Embryonic facial prominence (tissue), 1 donor: ENCODE measurements around the gene SLCO4A1.
"Not testable (repeated sequence)": the region's sequence is repeated elsewhere in the genome, so short reads cannot be mapped to it uniquely, and the experiment has no call there.

Source experiments
- DNase-seq: peaks from one replicate; pipeline ENCODE4 v3.0.0-alpha.2; 2016; ENCODE audit errors: extremely low spot score

Gene SLCO4A1

DNA sequence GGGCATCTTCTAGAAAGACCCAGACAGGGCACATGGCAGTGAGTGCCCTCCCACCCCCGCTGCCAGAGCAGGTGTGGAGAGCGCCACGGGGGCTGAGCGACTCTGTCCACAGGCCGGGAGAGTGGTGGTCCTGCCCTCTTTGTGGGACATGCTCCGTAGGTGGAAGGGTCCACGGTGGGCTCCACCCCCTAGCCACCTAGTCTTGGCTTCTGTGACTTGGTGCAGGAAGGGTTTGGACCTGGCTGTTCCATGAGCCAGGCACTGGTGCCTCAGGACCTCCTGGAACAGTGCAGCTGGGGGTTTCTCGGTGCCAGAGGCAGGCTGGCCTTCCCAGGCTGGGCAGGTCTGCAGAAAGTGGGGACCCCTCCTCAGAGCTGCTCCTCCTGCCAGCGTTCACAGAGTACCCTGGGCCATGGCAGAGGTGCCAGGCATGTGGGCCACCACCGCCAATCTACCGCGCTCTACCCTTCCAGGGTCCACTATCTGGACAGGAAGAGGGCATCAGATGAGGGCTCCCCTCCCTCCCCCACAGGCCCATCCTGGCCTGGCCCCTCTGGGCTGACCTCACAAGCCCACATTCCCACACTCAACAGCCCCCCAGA is 23.0 kb downstream of the SLCO4A1 start:
- DNase-seq = no peak

DNA sequence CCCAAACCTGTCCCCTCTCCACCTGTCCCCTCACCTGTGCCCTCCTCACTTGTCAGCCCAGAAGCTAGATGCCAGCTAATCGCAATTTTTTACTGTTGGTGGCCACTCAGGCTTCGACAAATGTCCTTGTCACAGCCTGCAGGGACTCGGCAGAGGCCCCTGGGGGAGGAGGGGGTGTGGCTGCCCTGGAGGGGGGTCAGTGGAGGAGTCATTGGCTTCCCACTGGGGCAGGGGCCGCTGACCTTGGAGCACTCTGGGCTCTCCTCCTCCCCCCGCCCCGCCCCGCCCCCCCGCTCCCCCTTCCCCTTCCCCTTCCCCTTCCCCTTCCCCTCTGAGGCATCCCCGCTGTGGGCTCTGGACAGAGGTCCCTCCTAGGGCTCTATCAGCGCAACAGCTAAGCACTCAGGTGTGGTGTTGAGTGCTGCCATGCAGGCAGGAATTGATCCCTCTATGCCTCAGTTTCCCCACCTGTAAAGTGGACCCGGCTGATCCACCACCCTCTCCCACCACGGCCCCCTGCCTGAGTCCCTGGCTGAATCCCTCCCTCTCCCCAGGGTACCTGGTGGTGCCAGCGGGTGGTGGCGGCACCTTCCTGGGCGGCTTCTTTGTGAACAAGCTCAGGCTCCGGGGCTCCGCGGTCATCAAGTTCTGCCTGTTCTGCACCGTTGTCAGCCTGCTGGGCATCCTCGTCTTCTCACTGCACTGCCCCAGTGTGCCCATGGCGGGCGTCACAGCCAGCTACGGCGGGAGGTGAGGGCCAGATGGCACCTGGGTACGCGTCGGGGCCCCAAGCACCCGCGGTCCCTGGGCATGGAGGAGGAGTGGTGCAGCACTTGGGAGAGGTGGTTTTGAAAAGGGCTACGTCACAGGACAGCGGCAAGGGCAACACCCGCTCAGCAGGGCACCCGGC is 23.8 kb downstream of the SLCO4A1 start:
- no peak for DNase-seq

DNA sequence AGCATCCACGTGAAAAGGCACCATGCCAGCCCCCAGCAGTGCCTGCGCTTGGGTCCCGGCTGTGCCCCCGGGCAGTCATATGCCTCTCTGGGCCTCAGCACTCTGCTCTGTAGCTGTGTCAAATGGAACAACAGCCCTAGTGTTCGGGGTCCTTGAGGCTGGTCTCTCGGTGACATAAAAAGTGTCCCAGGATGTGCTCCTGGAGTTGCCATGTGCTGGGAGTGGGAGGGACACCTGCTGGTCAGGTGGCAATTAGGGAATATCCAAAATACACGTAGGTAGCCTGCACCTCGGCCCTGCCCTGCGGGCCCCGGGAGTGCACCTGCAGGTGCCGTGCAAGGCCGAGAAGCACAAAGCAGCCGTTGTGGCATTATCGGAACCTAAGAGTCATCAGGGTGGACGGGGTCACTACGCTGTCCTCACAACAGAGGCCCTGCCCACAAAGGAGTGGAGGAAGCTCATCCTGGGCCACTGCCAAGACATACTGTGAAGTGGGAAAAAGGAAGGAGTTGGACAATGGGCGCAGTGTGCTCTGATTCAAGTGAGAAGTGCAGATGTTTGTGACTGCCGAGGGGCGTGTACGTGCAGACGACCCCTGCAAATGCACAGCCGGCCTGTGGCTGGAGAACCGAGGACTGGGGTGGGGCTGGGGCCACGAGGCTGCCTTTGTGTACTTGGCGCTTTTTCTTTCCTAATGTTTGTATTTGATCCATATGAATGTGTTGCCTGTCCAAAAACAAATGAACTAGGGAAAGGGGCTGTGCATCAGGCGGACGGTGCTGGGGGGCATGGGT is 24.6 kb downstream of the SLCO4A1 start:
- no peak for DNase-seq

DNA sequence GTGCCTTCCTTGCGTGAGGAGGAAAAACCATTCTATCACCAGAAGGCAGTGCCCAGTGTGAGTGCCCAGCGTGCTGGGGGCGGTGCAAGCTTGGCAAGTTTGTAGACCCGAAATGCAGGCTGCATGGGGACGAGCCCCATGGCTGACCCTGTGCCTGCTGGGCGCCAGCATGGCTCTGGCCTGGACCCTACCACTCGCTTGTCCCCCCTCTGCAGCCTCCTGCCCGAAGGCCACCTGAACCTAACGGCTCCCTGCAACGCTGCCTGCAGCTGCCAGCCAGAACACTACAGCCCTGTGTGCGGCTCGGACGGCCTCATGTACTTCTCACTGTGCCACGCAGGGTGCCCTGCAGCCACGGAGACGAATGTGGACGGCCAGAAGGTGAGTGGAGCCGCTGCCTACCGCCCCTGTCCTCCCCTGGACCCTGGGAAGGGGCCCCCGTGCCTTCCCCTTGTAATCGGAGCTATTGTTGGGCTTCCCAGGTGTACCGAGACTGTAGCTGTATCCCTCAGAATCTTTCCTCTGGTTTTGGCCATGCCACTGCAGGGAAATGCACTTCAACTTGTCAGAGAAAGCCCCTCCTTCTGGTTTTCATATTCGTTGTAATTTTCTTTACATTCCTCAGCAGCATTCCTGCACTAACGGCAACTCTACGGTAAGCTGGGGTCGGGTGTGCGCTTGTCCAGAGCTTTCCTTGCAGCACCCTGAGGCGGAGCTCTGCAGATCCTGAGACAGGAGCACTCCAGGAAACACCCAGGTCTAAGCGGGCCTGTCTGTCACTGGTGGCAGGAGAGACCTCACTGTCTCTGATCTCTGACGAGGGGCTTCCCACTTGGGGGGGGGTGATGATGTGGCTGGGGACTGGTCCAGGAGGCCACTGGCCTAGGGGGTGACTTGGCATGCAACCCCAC is 25.5 kb downstream of the SLCO4A1 start:
- no peak for DNase-seq

DNA sequence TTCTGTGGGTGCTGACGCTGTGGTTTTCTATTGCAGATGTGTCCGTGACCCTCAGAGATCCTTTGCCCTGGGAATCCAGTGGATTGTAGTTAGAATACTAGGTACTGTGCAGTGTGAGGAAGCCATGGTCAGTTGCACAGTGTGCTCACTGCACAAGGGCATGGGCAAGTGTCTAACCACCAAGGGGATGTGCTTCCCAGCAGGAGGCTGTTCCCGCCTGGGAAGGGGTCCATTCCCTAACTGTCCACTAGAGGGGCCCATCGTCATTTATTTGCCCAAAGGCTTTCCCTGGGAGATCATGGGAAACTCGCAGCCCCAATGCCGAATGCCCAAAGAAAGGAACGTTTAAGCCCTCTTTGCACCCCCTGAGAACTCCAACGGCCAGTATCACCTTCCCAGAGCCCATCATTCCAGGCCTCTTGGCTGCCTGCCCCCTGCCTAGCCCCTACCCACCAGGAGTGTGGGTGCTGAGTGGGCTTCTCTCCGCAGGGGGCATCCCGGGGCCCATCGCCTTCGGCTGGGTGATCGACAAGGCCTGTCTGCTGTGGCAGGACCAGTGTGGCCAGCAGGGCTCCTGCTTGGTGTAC is 26.2 kb downstream of the SLCO4A1 start:
- DNase-seq = peak; percentile 53

DNA sequence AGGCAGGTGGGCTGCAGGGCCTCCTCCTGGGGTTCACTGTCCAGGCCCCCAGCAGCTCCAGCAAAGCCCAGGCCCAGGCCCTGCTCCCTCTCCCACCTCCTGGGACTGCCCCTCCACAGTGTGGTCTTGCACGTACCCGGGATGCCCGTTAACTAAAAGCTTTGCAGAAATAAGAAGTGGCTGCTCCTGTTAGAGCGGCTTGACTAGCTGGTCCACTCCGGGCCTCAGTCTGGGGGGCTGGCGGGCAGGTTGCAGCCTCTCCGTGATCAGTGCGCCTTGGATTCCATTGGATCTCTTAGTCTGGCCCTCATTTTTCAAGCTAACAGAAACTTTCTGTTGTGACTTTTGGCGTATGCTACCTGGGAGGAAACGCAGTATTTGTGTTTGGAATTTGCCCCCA is 26.9 kb downstream of the SLCO4A1 start:
- no peak for DNase-seq

DNA sequence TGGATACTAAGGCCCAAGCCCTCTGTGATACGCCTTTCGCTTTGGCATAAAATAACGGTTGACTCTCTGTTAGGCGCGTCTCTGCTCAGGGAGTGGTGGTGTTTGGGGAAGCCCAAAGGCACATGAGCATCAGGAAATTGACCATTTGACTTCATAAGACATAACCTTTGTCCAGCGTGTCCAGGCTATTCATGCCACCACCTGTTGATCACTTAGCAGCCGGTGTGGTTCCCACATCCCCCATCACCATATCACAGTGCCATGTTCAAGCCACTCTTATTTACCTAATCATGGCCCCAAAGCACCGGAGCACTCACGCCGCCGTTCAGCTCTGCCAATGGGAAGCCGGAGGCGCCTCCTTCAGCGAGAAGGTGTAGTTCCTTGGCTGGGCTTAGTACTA is 27.9 kb downstream of the SLCO4A1 start:
- DNase-seq = no peak

DNA sequence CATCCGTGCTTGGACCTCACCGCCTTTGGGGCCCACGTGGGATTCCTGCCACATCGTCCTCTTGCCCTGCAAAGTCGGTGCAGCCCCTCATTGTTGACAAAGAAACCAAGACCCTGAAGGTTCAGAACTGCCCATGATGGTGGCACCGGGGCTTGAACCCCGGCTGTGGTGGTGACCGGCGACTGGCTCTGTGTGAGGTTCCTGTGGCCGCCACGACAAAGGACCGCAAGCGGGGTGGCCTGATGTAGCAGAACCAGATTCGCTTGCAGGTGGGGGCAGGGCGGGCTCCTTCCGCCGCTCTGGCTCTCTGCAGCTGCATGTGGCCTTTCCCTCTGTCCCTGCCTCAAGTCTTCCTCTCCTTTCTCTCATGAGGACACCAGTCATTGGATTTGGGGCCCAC is 28.7 kb downstream of the SLCO4A1 start:
- DNase-seq = no peak

DNA sequence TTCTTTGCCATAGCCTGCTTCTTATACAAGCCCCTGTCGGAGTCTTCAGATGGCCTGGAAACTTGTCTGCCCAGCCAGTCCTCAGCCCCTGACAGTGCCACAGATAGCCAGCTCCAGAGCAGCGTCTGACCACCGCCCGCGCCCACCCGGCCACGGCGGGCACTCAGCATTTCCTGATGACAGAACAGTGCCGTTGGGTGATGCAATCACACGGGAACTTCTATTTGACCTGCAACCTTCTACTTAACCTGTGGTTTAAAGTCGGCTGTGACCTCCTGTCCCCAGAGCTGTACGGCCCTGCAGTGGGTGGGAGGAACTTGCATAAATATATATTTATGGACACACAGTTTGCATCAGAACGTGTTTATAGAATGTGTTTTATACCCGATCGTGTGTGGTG is 29.5 kb downstream of the SLCO4A1 start:
- no peak for DNase-seq

DNA sequence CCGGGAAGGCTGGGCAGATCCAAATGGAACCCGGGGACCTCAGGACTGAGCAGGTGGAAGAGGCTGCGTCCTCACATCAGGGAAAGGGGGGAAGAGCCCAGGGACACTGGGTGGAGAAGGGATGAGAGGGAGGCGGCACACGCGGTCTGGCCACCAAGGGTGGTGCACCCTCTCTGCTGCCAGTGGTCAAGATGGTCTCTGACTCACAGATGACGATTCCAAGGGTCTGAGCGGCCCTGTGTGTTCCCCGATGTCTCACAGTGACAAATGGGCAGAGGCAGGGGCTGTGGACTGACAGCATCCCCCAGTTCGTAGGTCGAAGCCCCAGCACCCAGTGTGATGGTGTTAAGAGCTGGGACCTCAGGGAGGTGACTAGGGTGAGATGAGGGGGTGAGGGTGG is 32.1 kb downstream of the SLCO4A1 start:
- DNase-seq = no peak

DNA sequence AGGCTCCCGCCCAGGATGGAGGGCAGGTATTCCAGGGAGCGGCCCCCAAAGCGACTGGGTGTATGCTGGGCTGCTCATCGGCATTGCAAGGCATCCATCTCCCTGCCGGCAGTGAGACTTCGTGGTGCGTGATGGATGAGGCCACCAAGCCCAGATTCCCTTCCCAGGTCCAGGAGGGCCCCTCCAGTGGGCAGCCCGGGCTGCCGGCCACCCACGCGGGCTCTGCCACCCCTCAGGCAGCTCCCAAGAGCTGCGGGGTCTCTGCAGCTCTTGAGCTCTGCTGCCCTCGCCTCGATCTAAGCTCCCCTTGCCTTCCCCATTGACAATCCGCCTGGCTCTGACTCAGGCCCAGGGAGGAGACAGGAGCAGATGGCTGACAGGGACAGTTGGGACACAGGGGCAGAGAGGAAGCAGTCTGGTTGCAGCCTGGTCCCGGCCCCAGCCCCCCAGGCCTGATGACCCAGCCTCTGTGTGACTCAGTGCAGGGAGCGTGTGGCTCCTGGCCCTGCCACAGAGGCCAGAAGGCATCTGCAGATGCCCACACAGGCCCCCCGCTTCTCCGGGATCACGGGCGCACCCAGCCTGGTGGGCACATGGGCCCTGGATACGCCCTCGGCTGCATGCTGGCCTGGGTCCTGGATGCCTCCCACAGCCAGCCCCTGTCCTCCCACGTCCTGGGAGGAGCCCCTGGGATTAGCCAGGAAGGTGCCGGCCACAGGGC is 33.0 kb downstream of the SLCO4A1 start:
- no peak for DNase-seq

DNA sequence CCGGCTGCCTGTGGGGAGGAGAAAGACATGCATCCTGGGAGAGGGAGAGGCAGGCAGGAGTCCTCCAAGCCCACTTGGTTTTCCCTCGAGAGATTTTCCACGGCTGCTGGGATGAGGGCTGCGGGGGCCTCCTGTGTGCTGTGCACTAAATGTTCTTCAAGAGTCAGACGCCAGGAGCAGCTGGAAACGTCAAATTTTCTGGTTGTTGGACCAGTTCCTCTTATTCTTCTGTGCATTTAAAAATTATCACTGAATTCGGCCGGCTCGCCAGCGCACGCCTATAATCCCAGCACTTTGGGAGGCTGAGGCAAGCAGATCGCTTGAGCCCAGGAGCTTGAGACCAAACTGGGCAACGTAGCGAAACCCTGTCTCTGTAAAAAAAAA is 33.6 kb downstream of the SLCO4A1 start:
- no peak for DNase-seq

DNA sequence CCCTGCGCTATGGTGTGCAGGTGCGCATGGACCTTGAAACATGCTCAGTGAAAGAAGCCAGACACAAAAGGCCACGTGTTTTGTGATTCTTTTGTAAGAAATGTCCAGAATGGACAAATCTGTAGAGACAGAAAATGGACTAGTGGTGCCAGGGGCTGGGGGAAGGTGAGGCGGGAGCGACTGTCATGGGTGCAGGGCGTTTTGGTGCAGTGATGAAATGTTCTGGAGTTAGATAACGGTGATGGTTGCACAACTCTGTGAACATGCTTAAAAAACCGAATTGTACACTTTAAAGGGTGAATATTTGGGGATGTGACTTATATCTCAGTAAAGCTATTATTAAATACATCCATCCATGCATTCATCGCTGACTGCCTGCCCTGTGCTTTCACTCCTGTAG is 34.7 kb downstream of the SLCO4A1 start:
- DNase-seq = no peak

DNA sequence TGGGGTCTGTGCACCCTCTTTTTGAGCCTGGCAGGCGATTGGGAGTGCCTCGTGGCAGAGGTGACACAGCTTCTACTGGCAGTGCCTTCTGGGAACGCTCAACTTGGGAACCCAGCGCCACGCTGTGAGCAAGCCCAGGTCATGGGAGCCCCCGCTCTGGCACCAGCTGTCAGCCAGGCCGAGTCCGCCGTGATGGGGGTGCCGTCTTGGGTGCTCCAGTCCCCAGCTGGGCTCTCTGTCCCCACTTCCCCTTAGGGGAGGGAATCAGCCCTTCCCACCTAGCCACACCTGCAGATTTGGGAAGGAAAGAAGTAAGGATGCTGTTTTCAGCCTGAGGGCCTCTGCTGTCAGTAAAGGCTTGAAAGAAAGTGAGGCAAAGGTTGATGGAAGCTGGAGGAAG is 35.4 kb downstream of the SLCO4A1 start:
- no peak for DNase-seq

DNA sequence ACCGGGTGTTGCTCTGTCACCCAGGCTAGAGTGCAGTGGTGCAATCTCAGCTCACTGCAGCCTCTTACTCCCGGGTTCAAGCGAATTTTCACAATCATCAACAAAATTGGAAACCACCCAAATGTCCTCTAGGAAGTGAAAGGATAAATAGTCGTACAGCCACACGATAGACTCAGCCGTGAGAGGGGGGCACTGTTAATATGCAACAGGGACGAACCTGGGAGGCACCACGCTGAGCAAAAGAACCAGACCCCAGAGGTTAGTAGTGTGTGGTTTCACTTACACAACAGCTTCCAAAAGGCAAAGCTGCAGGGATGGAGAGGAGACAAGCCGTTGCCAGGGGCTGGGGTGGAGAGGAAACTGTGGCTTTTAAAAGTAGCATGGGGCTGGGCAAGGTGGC is 36.2 kb downstream of the SLCO4A1 start:
- DNase-seq = no peak

DNA sequence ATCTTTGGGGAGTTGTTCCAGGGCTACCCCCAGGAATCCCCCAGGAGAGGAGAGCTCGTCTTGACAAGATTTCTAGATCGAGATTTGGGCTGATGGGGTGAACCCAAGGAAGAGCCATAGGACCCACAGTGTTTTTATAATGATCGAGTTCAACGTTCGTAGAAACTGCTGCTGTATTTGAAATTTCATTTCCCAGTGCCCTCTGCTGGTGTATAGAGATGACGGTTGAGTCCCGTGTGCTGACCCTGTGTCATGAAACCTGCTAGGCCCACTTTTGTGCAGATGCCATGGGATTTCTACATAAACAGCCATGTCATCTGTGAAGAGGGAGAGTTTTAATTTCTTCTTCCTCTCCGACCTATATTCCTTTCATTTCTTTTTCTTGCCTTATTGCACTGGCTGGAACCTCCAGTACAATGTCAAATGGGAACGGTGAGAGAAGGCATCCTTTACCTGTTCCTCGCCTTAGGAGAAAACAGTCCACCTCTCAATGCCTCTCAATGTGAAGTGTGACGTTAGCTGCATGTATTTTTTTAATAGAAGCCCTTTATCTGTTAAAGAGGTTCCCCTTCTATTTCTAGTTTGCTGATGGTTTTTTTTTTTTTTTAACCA is 37.8 kb downstream of the SLCO4A1 start:
- no peak for DNase-seq

DNA sequence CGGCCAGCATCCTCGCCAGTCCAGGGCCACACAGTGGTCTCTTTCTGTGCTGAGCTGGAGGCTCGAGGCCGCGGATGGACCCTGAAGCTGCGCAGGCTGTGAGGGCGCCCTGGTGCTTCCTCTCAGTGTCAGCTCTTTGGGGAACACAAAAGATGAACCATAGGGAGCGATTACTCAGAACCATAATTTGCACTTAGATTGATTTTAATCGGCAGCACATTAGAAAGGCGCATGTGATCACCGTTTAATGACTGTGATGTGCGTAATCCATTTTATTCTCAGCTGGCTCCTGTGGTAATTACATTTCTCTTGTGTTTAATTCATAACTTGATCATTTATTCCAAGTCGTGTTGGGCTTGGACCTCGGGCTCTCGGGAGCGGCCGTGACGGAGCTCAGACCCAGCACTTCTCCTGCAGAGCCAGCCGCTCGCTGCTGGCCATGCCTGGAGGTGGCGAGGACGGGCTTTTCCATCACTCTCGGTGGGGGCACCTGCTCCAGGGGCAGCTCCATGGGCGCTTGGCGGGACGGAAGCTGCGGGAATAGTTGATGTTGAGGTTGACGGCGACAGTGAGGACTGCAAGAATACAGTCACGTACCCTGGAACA is 40.7 kb downstream of the SLCO4A1 start:
- no peak for DNase-seq

DNA sequence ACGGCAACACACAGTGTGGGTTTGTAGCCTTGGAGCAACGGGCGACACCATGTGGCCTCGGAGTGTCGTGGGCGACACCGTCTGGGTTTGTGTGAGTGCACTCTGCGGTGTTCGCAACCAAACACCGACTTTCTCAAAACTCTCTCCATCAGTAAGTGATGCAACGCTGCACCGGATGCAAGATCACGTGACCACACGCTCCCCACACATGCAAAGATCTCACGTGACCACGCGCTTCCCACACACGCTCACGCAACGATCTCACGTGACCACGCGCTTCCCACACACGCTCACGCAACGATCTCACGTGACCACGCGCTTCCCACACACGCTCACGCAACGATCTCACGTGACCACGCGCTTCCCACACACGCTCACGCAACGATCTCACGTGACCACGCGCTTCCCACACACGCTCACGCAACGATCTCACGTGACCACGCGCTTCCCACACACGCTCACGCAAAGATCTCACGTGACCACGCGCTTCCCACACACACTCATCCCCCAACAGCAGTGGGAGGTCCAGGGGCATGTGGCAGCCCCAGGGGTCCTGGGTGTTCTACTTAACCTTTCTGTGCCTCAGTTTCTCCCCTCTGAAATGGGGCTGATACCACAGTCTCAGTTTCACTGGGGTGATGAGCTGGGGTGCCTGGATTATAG is 41.5 kb downstream of the SLCO4A1 start:
- DNase-seq = not testable (repeated sequence)

DNA sequence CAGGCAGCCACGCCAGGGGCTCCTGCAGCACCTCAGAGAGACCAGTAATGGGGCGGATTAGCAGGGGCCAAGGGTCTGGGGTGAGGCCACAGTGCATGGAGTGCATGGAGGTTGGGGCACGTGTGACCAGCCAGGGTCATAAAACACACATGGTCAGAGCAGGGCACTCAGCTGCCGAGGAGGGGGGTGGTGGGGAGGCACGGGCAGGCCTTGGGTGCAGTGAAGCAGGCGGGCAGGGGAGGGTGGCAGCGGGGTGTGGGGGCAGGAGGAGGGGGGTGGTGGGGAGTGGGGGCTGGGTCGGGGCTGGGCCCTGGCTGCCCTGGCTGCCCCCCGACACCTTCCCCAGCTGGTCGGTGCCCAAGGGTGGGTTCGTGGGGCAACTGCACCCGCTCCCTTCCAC is 42.7 kb downstream of the SLCO4A1 start:
- DNase-seq = no peak
